Activated CD8-positive, alpha-beta memory T cell treated with anti-CD3 and anti-CD28 coated beads, Interleukin-2, amount 50 U/mL, for 48 hours (primary cell): ENCODE results near the gene DIAPH2.
"Not testable (repeated sequence)": the region's sequence is repeated elsewhere in the genome, so short reads cannot be mapped to it uniquely, and the experiment has no call there.

ENCODE experiments used
- DNase-seq: peaks from one replicate; pipeline ENCODE4 v3.0.0-alpha.2; 2020

The DIAPH2 gene

GRCh38 chrX:96684339-96685209 is at the start of gene DIAPH2:
Gene DIAPH2, plus strand, starts transcription at chrX:96684842.
- DNase-seq = peak; percentile 79

DNA sequence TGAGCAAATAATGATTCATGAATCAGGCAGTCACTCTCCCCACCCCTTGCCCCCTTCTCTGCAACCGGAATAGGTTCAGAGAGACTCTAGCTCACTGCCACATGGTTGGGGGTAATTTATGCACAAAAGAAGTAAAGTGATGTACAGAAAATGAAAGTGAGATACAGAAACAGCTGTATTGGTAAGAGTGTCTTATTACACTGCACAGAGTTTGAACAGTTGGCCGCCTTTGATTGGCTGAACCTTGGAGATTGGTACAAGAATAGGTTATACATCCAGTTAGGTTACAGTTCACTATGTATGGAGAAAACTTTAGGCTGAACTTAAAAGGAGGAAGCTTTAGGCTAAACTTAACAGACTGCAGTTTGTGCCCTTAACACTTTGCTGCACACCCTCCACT is 34.6 kb upstream of the DIAPH2 start:
- DNase-seq = no peak

GRCh38 chrX:96655947-96656623 is 28.6 kb upstream of the DIAPH2 start:
- DNase-seq = no peak

- no peak for DNase-seq
Observed at GRCh38 chrX:96682516-96682915, 2.1 kb upstream of the DIAPH2 start.

- DNase-seq = no peak
Observed at GRCh38 chrX:96683997-96684338, 674 bp upstream of the DIAPH2 start.

DNA sequence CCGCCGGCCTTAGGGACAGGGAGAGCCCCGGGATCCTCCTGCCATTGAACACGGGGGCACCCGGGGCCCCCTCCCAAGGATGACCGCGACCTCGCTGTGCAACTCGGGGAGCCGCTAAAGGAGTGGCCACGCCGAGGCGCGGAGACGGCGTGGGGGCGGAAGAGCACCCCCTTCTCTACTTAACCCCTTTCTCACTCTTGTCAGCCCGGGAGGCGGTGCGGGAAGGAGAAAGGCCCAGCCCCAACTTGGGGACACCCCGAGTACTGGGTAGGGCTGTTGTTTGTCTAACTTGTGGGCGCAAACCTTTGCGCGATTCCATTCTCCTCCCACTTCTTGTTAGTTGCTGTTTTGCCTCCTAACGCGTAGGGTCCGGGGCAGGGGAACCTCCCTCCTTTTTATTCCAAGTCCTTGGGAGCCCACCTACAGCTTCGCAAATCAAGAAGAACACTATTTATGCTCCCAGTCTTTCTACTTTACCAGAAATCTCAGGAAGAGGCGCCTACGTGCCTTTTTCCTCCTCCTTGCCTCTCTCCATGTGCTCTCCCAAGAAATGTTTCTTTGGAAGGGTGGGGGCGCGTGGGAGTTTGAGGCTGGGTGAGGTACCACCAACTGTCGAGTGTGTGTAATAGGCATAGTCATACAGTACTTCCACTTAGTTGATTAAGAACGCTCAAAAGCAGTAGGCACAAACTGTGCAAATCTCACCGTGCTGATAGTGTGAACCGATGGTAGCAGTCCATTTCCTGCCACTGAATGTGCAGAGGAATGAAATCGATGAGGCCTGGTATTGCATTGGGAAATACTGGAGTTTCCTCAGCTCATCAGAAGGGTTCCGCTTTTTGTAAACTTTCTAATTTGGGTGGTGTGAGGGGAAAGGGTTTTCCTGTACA is 813 bp downstream of the DIAPH2 start:
- DNase-seq = peak; percentile 65

DNA sequence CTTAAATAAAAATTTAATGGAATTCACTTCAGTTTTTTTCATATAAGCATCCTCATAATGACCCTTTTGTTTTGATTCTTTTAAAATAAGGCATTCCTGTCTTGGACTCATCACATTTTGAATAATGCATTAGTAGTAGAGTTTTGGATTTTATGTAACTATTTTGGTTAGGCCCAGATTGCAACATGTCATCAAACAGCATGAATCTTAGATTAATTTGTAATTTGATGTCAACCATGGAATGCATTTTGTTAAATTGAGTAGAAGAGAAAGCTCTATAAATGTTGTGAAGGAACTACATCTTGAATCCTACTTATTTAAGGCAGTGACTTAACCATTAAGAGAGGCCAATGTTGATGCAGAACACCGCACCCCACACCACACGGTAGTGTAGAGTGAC is 3.1 kb downstream of the DIAPH2 start:
- DNase-seq = no peak

- no peak for DNase-seq
Observed at GRCh38 chrX:96688789-96689188, 4.1 kb downstream of the DIAPH2 start.

- no peak for DNase-seq
Observed at GRCh38 chrX:96689991-96690390, 5.3 kb downstream of the DIAPH2 start.

DNA sequence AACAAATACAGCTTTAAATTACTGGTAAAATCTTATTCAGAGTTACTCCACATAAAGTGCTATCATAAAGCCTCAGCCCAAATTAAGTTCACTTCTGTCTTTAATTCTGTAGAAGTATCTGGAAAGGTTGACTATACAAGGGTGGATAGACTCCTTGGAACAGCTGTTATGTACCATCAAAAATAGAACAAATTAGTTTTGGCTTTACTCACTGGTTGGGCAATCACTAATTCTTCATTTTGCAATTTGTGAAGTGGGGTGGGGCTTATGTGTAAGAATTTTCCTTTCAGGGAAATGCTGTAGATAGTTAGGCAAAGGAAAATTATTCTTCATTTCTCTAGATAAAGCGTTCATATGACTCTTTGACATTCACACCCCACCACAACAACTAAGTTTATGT is 7.8 kb downstream of the DIAPH2 start:
- DNase-seq = no peak

DNA sequence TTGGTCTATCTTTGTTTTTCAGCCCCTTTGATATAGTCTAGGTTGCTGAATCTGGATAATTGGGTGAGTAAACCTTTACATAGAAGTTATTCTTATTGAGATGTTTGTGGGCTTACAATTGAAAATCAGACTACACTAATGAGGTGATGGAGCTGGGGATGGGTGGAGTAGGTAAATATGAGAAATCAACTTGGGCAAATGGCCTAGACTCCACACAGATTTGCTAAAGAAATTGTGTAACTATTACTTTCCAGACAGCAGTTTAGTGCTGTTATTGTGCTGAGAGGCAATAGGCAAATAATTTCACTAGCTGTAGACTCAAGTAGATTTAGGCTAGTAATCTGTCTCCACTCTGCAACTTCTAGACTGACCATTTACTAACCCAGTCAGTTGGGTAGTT is 8.2 kb downstream of the DIAPH2 start:
- DNase-seq = no peak

GRCh38 chrX:96693407-96693806 is 8.8 kb downstream of the DIAPH2 start:
- DNase-seq = no peak

DNA sequence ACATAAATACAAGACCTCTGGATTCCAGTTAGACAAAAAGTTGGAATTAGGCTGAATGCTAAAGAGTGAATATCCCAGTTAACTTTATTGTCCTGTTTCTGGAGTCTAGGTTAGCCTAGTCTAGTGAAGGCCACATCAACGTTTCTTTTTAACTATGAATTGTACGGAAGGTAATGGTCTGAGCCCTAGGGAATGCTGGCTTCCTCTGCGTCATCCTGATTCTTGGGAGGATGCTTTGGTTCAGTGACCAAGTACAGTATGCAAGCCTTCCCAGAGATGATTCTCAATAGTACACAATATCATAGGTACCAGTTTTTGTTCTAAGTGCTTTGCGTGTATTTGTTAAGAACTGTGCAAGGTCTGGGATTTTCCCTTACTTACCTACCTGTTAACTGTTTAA is 11.8 kb downstream of the DIAPH2 start:
- no peak for DNase-seq

- no peak for DNase-seq
Observed at GRCh38 chrX:96700625-96701024, 16.0 kb downstream of the DIAPH2 start.

DNA sequence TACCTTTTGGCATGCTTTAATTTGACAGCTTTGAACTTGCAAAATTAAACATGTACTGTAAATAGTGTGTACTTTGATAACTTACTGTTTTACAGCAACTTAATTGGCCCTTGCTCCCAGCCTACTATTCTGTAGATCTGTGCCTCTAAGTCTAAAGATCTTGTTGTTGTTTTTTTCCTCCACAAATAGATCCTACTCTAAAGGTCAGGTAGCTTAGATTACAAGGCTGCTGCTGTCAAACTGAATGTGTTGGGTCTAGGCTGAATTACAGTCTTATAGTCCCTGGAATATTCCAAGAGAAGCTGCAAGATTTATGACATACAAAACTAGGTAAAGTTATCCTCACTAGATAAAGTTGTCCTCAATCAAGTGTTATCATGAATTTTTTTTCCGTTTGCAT is 18.7 kb downstream of the DIAPH2 start:
- no peak for DNase-seq

- DNase-seq = no peak
Observed at GRCh38 chrX:96703816-96704215, 19.2 kb downstream of the DIAPH2 start.

GRCh38 chrX:96704629-96705028 is 20.0 kb downstream of the DIAPH2 start:
- no peak for DNase-seq

- no peak for DNase-seq
Observed at GRCh38 chrX:96705905-96706304, 21.3 kb downstream of the DIAPH2 start.

DNA sequence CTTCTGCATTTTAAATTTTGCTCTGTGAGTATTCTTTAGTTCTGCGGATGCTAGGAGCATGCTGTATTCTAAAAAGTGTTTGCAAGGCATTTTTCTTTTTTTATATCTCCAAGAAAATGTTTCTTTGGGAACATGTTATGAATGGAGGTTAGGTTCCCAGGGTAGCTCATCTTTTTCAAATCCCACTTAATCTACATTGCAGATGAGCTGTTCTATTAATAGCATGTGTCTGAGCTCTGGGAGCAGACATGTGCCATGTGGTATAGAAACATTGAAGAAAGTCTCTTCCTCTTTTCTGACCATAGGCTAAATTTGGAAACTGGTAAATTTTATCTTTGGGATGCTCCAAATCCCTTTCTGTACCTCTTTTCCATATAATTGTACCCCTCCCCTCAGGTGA is 23.2 kb downstream of the DIAPH2 start:
- DNase-seq = no peak

GRCh38 chrX:96710031-96710430 is 25.4 kb downstream of the DIAPH2 start:
- no peak for DNase-seq

DNA sequence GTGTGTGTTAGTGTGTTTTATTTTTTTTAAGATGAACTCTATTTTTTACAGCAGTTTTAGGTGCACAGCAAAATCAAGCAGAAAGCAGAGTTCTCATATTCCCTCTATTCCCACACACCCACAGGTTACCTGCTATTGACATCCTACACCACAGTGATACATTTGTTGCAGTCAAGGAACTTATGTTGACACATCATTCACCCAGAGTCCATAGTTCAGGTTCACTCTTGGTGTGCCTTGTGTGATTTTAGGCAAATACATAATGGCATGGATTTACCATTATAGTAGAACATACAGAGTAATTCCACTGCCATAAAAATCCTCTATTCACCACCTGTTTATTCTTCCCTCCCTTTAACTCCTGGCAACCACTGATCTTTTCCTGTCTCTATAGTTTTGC is 28.7 kb downstream of the DIAPH2 start:
- DNase-seq = no peak

GRCh38 chrX:96714393-96714792 is 29.8 kb downstream of the DIAPH2 start:
- not testable (repeated sequence) for DNase-seq

- DNase-seq = no peak
Observed at GRCh38 chrX:96715481-96715880, 30.8 kb downstream of the DIAPH2 start.
